GM12874 (cell line): ENCODE measurements around the gene MTFR1L.
A peak's percentile ranks its signal among the peaks of the same experiment; 100 is the strongest.

Experiments used
- CTCF ChIP-seq: IDR thresholded peaks from 2 replicates; pipeline ENCODE4 v1.5.1; 2011; ENCODE audit warnings: low read depth, mild to moderate bottlenecking, control low read depth, low read length, moderate library complexity; ENCODE audit not compliant: insufficient read depth

MTFR1L gene

GRCh38 chr1:25871704-25872494, 52.1 kb downstream of the MTFR1L start:
- no peak for TF ChIP-seq CTCF

- TF ChIP-seq CTCF = no peak
Observed at GRCh38 chr1:25872713-25873112, 53.0 kb downstream of the MTFR1L start.

GRCh38 chr1:25873120-25873519, 53.4 kb downstream of the MTFR1L start:
- TF ChIP-seq CTCF = no peak

- no peak for TF ChIP-seq CTCF
Observed at GRCh38 chr1:25874209-25874608, 54.5 kb downstream of the MTFR1L start.

GRCh38 chr1:25874635-25875153, 54.9 kb downstream of the MTFR1L start:
- no peak for TF ChIP-seq CTCF

GRCh38 chr1:25875154-25875855, 55.6 kb downstream of the MTFR1L start, which contains the start of gene PAQR7:
Gene PAQR7 (minus strand): TSS chr1:25875708. CDS start chr1:25863839, 11,869 bp downstream.
- TF ChIP-seq CTCF = 0 out of 2 replicates have a peak, but pooled peaks have one; percentile 19
